Measurements from ENCODE around the gene LAMB1.

LAMB1 gene

GRCh38 chr7:107998660-107999480 is 4.1 kb downstream of the LAMB1 start:
- Mint-ChIP-seq H3K36me3 (peaks cover 0 to 6% of the 10 kb centered on the region in 2 donors), H3K27ac (no peak overlapping the region), H3K27me3 (peaks cover 31 to 66% of the 10 kb centered on the region in 2 donors), H3K4me1 (peaks cover 11 to 19% of the 10 kb centered on the region in 2 donors), H3K9me3 (no peaks in the 10 kb centered on the region), H3K4me3 (no peak overlapping the region)
- ATAC-seq (replicated peaks) (no peak), DNase-seq (no peak)

GRCh38 chr7:107998150-107998549 is 4.8 kb downstream of the LAMB1 start:
- ATAC-seq (replicated peaks) (no peak), DNase-seq (no peak)
- Mint-ChIP-seq H3K9me3 (no peaks in the 10 kb centered on the region), H3K36me3 (peaks cover 0 to 6% of the 10 kb centered on the region in 2 donors), H3K27me3 (peaks cover 27 to 70% of the 10 kb centered on the region in 2 donors), H3K27ac (no peak overlapping the region), H3K4me3 (no peak overlapping the region), H3K4me1 (peaks cover 10 to 15% of the 10 kb centered on the region in 2 donors)

DNA sequence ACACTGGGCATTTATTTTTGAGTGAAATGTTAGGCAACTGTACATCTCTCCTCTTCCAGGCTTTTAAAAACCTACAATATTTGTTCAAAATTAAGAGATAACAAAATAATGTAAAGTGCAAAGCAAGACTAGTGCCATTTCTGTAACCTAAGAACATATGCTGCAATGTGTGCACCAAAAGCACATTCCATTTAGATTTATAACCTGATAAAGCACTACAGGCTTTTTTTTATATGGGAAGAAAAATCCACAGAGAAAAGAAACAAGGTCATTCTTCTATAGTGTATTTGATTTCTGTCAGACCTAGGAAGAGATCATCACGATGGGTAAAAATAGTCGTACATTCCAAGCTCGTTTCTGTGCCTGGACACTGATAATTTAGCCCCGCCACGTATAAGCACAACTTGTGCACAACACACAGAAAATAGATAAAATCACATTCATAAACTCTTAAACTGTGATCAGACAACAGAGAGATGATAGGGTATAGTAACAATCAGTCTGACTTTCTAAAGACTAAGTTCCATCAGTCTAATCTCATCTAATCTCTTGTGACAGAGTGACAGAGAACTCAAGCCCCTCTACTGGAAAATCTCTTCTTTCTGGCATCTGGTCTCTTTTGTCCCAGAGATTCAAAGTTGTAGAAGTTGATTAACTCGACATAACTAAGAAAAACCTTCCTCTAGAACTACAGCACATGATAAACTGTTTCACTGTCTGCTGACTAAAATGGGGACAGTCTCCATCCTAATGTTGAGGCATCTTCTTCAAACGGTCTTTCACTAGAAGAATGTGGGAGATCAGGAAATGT is 6.7 kb downstream of the LAMB1 start:
- ATAC-seq (replicated peaks) = no peak
- H3K27ac Mint-ChIP-seq = no peak overlapping the region
- peaks cover 18 to 59% of the 10 kb centered on the region in 2 donors for H3K27me3 Mint-ChIP-seq
- no peaks in the 10 kb centered on the region for H3K36me3 Mint-ChIP-seq
- peaks cover 0 to 2% of the 10 kb centered on the region in 2 donors for H3K4me1 Mint-ChIP-seq
- H3K9me3 Mint-ChIP-seq = no peaks in the 10 kb centered on the region
- H3K4me3 Mint-ChIP-seq = no peak overlapping the region
- DNase-seq = no peak

GRCh38 chr7:107995184-107996071 is 7.5 kb downstream of the LAMB1 start:
- H3K4me1 Mint-ChIP-seq = no peaks in the 10 kb centered on the region
- peaks cover 15 to 52% of the 10 kb centered on the region in 2 donors for H3K27me3 Mint-ChIP-seq
- H3K4me3 Mint-ChIP-seq = no peak overlapping the region
- DNase-seq (no peak), ATAC-seq (replicated peaks) (no peak)
- no peak overlapping the region for H3K27ac Mint-ChIP-seq
- H3K36me3 Mint-ChIP-seq = no peaks in the 10 kb centered on the region
- no peaks in the 10 kb centered on the region for H3K9me3 Mint-ChIP-seq

DNA sequence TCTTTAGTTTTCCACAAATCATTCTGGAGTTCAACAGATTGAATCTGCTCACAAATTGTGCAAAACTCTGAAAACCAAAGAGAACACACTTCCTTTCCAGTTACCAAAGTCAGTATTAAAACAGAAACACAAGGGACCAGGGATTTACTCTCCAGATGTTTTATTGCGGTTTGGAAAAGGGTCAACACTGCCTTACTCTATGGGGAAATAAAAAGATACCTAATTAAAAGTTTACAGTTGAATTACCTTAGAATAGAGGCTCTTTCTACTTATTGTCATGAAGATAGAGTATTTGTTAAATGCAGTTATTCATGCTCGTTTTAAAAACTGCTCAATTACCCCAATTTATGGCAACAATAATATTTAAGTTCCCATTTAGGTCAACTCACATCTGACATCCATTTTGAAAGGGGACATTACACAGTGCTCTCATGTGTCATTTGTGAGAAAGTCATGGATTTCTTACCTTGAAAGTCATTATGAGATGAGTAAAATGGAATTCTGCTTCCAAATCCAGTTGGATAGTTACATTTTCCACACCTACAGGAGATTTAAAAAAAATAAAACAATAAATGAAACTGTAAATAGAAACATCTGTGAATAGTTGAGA is 8.4 kb downstream of the LAMB1 start:
- Mint-ChIP-seq H3K9me3 (no peaks in the 10 kb centered on the region), H3K27ac (no peak overlapping the region), H3K4me1 (no peaks in the 10 kb centered on the region), H3K36me3 (no peaks in the 10 kb centered on the region), H3K4me3 (no peak overlapping the region), H3K27me3 (peaks cover 15 to 52% of the 10 kb centered on the region in 2 donors)
- no peak for ATAC-seq (replicated peaks)
- DNase-seq = no peak

DNA sequence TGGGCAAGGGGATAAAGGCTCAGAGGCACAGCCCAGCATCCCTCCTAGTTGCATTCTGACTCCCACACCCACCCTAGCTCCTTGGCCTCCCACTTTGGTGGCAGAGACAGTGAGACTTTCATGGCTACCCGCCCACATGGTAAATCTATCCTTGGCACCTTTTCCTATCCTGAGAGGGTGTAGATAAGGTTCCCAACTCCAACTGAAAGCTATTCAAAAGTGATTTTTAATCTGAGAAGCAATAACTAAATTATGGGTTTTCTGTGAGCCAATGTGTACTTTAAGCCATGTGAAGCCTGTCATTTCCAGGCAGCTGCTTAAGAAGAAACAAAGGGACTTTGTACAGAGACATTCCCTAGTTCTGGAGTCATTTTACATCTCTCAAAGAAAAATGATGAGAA is 9.1 kb downstream of the LAMB1 start:
- no peak for DNase-seq
- no peaks in the 10 kb centered on the region for H3K9me3 Mint-ChIP-seq
- H3K36me3 Mint-ChIP-seq = no peaks in the 10 kb centered on the region
- H3K27me3 Mint-ChIP-seq = peaks cover 13 to 50% of the 10 kb centered on the region in 2 donors
- H3K27ac Mint-ChIP-seq = no peak overlapping the region
- no peak for ATAC-seq (replicated peaks)
- H3K4me1 Mint-ChIP-seq = no peaks in the 10 kb centered on the region
- H3K4me3 Mint-ChIP-seq = no peak overlapping the region

- DNase-seq = no peak
- H3K9me3 Mint-ChIP-seq = peaks cover 0 to 2% of the 10 kb centered on the region in 2 donors
- H3K36me3 Mint-ChIP-seq = no peaks in the 10 kb centered on the region
Observed at GRCh38 chr7:107989618-107990373, 13.2 kb downstream of the LAMB1 start.

DNA sequence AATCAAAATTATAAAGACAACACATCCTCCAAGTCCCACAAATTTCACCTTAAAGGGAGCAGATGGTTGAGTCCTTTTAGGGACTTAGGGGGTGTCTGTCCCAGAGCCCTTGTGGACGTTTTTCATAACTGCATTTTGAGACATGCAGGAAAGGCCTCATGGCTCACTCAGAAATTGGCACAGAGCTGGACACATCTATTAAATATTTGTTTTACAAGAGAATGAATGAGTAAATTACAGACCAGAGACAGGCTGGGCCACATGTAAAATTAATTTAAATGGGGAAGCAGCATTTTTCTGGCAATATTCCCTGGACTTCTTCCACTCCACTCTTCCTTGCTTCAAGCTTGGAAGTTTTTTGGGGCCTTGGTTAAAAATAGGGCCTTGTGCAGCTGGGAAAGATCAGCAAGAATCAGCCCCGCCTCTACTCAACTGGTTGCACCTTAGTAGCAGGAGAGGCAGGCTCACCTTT is 20.0 kb downstream of the LAMB1 start:
- peaks cover 0 to 2% of the 10 kb centered on the region in 2 donors for H3K9me3 Mint-ChIP-seq
- no peaks in the 10 kb centered on the region for H3K36me3 Mint-ChIP-seq
- H3K27me3 Mint-ChIP-seq = peaks cover 11 to 16% of the 10 kb centered on the region in 2 donors
- H3K4me3 Mint-ChIP-seq = no peak overlapping the region
- no peak for DNase-seq
- no peaks in the 10 kb centered on the region for H3K4me1 Mint-ChIP-seq
- no peak overlapping the region for H3K27ac Mint-ChIP-seq
- ATAC-seq (replicated peaks) = no peak

More at GRCh38 chr7:107989618-107990373, 13.2 kb downstream of the LAMB1 start:
- Mint-ChIP-seq H3K4me1 (no peaks in the 10 kb centered on the region), H3K4me3 (no peak overlapping the region), H3K27me3 (peaks cover 27 to 44% of the 10 kb centered on the region in 2 donors), H3K27ac (no peak overlapping the region)
- no peak for ATAC-seq (replicated peaks)

DNA sequence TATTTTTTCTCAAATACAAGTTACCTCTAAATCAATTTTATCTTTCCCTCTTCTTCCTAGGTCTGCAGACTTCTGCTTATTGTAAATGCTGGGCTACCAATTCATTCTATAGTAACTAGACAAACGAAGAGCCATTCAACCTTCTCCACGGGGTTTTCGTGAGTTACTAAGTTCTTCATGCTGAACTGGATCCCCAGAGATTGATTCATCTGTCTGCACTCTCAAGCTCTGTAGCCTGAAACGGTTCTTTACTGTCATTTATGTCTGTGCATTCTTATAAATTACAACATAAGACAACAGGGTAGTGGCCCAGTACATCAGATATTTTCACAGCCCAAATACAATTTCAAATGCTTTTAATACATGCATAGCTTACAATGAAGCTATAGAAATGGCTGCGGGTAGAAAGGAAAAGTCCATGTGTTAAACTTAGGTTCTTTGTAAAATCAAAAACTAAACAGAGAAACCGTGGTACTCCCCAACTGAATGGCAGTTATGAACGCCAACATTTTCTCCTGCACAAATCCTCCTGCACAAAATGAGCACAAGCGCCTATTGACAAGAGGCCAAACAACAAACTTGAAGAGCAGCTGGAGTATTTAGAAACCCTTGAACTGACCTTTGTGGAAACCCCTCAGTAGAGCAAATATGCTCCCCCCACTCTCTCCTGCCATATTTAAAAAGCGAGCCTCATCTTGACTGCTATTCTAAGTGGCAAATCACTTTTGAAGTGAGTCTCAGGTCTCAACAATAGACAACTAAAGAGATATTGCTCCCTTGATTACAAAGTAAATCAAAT is 20.7 kb downstream of the LAMB1 start:
- Mint-ChIP-seq H3K9me3 (peaks cover 0 to 2% of the 10 kb centered on the region in 2 donors), H3K4me3 (no peak overlapping the region), H3K27ac (no peak overlapping the region), H3K4me1 (no peaks in the 10 kb centered on the region), H3K36me3 (no peaks in the 10 kb centered on the region), H3K27me3 (peaks cover 7 to 8% of the 10 kb centered on the region in 2 donors)
- DNase-seq (no peak), ATAC-seq (replicated peaks) (no peak)

- DNase-seq (no peak), ATAC-seq (replicated peaks) (no peak)
- Mint-ChIP-seq H3K27ac (no peak overlapping the region), H3K4me1 (no peaks in the 10 kb centered on the region), H3K4me3 (no peak overlapping the region), H3K36me3 (no peaks in the 10 kb centered on the region), H3K27me3 (peaks cover under 1 to 6% of the 10 kb centered on the region in 2 donors), H3K9me3 (no peaks in the 10 kb centered on the region)
Observed at GRCh38 chr7:107981466-107981865, 21.5 kb downstream of the LAMB1 start.

DNA sequence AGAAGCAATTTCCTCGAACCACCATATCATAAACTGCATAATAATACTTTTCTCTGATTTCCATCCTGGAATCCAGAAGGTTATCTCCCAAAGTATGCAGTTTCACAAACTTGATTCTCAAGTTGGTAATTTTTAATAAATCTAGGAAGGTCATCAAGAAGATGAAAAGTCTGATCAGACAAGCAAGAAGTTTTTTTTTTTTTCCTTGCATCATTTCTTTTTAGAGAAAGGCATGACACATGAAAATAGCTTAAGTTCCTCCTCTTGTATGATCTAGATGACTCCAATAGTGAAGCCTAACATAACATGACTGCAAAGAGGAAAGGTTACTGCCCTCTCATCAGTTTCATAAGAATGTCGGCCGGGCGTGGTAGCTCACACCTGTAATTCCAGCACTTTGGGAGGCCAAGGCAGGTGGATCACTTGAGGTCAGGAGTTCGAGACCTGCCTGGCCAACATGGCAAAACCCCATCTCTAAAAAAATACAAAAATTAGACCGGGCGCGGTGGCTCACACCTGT is 22.2 kb downstream of the LAMB1 start:
- ATAC-seq (replicated peaks) = no peak

DNA sequence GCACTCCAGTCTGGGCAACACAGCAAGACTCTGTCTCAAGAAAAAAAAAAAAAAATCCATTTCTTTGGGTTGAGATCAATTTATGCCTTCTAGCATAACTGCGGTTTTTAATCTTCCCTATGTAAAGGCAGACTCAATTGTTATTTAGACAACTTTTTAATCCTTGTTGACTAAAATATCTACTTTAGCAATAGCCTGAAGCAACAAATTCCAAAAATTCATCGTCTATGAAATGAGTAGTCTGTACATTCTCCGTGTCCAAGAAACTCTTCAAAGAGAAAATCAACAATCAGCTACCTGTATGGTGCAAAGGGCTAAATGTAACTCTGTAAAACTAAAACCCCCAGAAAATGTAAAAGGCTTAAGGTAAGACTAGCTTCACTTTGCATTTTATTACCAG is 22.8 kb downstream of the LAMB1 start:
- ATAC-seq (replicated peaks) (no peak), DNase-seq (no peak)
- H3K27me3 Mint-ChIP-seq = peaks cover 0 to 17% of the 10 kb centered on the region in 2 donors
- no peaks in the 10 kb centered on the region for H3K4me1 Mint-ChIP-seq
- no peaks in the 10 kb centered on the region for H3K9me3 Mint-ChIP-seq
- no peak overlapping the region for H3K27ac Mint-ChIP-seq
- H3K36me3 Mint-ChIP-seq = no peaks in the 10 kb centered on the region
- H3K4me3 Mint-ChIP-seq = no peak overlapping the region

More for the DNA sequence above, 22.2 kb downstream of the LAMB1 start:
- Mint-ChIP-seq H3K4me1 (no peaks in the 10 kb centered on the region), H3K27me3 (peaks cover 0 to 12% of the 10 kb centered on the region in 2 donors), H3K4me3 (no peak overlapping the region), H3K9me3 (no peaks in the 10 kb centered on the region), H3K27ac (no peak overlapping the region), H3K36me3 (no peaks in the 10 kb centered on the region)
- no peak for DNase-seq
